ENCODE results near the gene KNCN. TPM values are rescaled to one million over a fixed set of nuclear protein-coding genes. Genes with fewer than 3 reads are reported as not detected.

KNCN gene
- total RNA-seq, 1 donor from 2014 or later = not detected

DNA sequence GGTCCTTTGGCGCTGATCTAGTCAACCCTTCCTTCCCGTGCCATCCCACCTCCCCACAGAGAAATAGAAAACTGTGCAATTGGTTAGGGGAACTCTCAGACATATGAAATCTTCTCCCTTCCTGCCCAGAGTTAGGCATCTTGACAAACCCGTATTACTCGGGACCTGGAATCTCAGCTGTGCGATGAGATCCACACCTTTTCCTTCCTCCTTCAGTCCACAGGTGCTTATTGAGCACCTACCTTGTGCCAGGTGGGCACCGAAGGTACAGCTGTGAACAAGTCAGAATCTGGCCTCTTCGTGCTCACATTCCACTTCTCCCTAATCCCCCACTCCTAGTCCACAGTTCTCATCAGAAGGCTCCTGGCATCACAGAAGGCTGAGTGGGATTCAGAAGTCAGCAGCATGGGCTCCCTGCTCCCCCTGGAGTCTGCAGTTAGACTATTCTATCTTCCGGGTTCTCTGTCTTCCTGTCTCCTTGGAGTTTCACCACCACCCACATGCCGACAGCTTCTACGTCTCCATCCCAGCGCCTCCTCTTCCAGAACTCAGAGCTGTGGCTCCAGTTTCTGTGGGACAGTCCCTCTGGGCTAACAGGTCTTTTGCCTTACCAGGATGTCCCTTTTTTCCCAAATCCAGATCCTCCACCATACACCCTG lies 23.0 kb downstream of the KNCN start:
- no peak for ATAC-seq
- no peak for DNase-seq
- intact Hi-C loops (cut with micrococcal nuclease) = loop anchor here (5.0 kb wide), 2 partner anchors 81 to 121 kb away; no protein-coding TSS in a partner anchor

DNA sequence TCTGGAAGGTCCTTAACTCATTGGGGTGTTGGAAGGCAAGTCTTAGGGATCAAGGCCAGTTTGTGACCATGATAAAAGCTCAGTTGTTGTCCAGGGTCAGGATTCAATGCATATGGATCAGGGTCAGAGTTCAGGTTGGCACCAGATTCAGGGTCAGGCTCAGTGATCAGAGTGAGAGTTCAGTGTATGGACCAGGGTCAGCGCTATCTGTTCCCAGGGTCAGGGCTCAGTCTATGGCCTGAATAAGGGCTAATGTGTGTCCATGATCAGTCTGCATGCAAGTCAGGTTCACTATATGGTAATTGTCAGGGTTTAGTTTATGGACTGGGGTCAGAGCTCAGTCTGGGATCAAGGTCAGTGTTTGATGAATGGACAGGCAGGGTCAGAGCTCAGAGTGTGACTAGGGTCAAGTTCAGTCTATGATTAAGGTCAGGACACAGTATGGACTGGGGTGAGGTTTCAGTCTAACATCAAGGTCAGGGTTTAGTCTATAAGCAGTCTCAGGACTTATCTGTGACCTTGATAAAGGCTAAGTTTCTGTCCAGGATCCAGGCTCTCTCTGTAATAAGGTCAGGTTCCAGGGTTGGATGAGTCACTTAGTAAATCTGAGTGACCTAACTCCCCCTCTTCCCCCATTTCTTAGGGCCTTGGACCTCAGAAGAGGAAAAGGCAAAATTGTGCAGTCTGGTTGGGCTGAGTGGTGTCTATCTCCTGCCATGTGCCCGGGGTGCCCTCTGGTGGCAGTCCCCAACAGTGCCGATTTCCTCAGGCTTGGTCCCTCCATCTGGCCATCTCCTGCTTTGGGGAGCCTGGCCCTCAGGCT lies 23.8 kb downstream of the KNCN start:
- intact Hi-C loops (cut with micrococcal nuclease) = loop anchor here (5.0 kb wide), 2 partner anchors 80 to 120 kb away; no protein-coding TSS in a partner anchor
- peak; percentile 83 for ATAC-seq
- DNase-seq = peak; percentile 90

DNA sequence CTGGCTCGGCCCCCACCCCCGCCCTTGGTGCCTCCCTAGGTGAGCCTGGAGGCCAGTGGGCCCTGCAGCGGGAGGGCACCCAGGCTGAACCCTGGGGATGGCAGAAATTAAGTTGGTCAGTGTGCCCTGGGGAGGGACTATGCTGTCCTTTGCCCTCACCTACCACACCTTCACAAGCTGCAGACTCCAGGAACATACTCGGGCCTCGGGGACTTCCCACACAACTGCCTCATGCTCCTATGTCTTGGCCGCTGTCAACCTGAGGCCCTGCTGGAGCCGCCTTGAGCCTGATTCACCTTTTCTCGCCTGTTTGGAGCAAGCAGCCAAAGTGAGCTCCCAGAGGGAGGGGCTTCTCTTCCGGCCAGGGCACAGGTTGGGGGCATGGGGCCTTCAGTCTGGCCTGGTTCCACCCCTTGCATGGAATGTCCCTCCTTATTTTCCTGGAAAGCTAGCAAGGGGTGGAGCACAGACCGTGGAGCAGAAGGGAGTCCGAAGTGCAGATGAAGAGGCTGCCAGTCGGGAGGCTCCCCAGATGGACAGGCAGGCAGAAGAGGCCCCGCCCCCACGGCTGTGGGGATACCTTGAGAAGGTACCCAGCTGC lies 24.7 kb downstream of the KNCN start:
- DNase-seq (no peak), ATAC-seq (no peak)
- intact Hi-C loops (cut with micrococcal nuclease) = loop anchor here (5.0 kb wide), 2 partner anchors 79 to 119 kb away; no protein-coding TSS in a partner anchor

DNA sequence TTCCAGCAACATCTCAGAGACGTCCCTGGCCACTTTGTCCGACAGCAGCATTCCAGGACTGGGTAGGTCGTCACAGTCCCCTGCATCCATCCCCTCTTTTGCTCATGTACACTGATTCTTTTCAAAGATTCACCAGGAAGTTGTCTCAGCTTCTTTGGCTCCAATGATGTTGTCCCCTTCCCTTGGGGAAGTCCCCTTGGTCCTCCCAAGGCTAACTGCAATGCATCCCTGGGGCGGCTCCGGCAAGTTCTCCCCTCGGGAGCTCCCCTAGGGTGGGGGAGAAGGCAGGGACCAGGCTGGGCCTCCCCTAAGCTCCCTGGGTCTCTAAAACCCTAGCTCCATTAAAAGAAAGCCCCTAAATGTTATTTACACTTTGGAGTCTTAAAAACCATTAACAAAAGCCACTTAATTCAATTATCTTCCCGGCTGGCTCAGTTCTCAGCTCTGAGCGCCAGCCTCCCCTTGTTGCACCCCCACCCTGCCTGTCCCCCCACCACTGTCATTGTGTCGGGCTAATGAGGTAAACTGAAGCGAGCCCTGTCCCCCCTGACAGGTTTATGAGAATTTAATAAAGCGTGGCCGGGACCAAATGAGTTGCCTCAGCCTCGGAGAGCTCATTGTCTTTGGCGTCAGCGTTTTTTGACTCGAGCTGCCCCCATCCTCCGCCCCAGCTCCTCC lies 25.3 kb downstream of the KNCN start:
- DNase-seq = no peak
- intact Hi-C loops (cut with micrococcal nuclease) = loop anchor here (5.0 kb wide), 2 partner anchors 79 to 119 kb away; no protein-coding TSS in a partner anchor
- ATAC-seq = no peak

DNA sequence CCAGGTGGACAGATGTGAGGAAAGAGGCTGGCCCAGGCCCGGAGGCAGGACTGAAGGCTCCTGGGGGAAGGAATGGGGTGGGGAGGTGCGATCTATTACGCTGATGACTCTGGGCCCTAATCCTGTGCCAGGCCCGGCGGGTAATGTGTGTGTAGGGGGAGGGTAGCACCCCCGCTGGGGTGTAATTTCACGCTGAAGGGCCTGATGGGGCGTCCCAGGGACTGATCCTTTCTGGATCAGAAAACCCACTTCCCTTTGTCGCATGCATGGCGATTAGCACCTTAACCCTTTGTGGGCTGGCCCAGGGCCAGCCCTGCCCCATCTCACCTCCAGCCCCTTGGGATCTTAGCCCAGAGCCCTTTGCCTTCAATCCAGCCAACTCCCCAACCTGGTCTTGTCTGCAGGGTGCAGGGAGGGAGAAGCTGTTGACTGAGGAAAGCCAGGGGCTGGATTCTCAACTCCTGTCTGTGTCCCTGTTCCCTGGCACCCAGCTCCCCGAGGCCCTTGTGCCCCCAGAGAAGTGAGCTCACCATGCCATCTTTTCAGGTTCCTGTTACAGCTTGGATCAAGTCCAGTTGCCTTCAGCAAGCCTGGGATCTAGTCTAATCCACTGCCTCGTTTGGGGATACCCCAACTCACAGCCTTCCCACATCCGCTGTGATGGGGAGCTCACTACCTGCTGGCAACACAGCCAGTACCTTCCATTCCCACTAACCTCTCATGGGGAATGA lies 26.0 kb downstream of the KNCN start:
- intact Hi-C loops (cut with micrococcal nuclease) = loop anchor here (5.0 kb wide), 2 partner anchors 78 to 118 kb away; no protein-coding TSS in a partner anchor
- ATAC-seq (no peak), DNase-seq (no peak)

DNA sequence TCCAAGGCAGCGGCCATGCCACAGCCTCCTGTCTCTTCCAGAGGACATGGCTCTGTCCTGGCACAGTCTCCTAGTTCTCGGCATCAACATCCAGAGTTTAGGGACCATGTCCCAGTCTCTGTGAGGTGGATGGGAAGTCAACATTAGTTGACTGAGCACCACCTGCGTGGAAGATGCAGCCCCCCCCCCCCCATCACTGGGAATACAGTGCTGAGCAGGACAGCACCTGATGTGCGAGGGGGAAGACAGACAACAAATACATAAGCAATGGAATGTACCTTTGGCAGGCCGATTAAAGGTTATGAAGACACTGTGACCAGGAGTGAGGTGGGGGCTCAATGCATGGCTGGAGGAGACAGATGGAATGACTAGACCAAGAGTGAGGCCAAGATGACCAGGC lies 26.6 kb downstream of the KNCN start:
- intact Hi-C loops (cut with micrococcal nuclease) = loop anchor here (5.0 kb wide), 2 partner anchors 78 to 118 kb away; no protein-coding TSS in a partner anchor

DNA sequence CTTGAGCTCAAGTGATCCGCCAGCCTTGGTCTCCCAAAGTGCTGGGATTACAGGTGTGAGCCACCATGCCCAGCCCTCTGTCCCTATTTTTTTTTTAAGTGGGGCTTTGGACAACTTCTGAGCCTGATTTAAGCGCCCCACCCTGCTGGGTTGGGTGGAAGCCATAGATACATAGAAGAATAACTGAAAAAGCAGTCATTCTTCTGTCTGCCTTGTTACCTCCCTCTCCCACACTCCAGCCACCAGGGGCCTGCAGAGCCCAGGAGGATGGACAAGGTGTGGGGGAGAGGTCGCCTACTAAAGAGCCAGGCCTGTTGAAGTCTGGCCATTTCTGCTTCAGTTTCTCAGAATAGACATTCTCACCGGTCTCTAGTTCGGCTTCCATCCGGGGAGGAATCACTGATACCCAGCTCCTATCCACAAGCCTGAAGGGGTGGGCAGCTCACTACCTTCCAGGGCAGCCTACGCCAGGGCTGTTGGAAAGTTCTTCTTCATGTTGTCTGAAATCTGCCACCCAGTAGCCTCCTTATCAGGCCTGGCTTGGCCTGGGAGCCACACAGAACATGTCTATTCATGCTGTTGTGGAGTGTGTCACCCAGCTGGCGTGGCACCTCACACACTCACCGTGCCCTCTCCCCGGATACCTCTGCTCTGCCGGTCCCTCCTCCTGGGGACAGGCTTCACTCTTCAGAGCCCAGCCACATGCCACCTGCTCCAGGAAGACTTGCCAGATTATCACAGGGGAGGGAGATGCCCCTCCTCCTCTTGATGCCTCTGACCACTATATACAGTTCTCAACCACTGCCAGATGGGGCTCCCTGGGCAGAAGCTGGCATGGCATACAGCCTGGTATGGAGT lies 27.7 kb downstream of the KNCN start:
- no peak for DNase-seq
- peak; percentile 16 for ATAC-seq
- intact Hi-C loops (cut with micrococcal nuclease) = no loop called here

More for the DNA sequence above, 26.6 kb downstream of the KNCN start:
- ATAC-seq = no peak
- no peak for DNase-seq

DNA sequence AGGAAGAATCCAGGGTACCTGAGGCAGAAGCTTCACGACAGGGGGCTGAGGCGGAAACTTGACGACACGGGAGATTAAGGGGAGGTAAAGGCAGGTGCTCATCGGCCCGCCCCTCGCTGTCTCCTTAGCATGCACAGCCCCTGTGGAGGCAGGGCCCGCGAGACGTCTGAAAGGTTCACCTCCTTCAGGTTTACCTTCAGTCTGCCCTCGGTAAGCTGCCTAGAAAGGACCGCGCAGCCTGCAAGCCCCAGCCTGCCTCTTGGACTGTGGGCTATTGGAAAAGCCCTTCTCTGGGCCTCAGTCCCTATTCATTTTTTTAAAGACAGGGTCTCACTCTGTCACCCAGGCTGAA lies 28.5 kb downstream of the KNCN start:
- intact Hi-C loops (cut with micrococcal nuclease) = no loop called here
- DNase-seq (no peak), ATAC-seq (no peak)

DNA sequence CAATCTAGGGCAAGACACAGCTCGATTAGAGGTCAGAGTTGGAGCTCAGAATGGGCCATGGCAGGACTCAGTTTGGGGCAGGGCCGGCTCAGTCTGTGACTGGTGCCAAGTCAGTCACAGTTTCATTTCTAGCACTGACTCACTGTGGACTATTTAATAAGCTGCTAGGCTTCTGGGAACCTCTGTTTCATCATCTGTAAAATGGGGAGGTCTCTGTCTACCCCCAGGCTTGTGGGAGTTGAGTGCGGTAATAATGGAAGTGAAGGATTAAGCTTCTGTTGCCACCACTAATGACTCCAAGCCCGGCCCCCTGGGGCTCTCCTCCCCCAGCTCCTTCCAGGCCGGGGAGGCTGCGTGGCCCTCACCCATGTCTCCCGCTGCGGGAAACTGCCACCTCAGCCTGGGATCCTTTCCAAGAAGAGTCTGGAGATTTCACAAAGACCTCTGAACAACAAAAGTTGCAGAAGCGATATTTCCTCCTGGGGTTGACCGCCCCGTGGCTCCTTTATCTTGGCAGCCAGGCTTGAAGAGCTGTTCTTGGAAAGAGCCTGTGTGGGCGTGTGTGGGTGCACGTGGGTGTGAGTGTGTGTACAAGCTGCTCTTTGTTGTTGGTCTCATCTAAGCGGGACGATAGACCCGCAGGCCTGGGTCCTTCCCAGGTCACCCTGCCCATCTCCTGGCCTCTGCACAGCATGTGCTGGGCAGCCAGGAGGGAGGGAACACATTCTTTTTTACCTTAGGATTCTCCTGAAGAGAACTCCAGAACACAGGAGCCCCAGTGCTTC lies 29.1 kb downstream of the KNCN start:
- ATAC-seq (peak; percentile 42), DNase-seq (no peak)
- intact Hi-C loops (cut with micrococcal nuclease) = no loop called here

DNA sequence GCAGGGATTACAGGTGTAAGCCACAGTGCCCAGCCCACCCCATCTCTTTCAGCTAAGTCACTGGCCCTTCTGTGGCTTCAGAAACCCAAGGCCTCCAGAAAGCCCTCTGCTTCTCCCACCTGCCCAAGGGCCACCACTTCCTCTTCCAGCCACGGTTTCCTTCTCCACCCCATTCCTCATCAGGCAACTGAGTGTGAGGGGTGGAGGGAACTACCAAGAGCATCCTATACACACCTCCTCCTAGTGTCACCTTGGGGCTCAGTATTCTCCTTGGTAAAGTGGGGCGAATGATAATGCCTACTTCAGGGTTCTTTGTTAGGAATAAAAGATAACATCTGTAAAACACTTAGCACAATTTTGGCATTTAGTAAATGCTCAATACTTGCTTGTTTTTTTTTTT lies 30.0 kb downstream of the KNCN start:
- no peak for ATAC-seq
- DNase-seq = no peak
- intact Hi-C loops (cut with micrococcal nuclease) = no loop called here

DNA sequence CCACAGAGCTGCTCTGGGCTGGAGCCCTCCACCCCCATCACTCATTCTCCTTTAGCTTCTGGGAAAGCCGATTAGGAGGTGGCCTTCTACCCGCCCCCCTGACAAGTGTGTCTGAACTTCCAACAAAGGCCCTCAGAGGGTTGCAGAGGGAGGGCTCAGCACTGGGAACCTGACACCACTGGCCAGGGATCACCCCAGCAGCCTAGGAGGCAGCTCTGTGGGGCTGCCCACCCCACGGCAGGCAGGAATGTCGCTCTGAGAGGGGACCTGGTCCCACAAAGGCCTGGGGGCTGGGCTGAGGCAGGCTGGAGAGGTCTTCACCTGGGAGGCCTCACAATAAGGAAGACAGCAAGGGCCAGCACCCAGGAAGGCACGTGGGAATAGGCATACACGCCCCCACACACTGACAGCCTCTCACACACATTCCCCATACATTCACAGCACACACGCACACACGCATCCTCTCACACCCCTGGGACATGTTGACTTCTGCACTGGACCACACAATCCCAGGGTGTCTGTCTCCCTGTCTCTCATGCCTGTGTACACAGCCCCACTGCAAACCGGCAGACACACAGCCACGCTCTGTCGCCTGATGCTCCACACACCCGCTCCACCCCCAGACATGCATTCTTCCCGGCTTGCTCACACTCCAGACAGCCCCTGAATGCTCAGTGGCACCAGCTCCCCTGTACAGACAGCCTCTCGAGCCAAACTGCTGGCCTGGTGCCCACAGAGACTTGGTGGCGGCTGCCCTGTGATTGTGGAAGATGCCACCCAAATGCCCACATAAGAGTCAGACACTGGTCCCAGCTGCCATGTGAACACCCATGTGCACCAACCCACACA lies 31.2 kb downstream of the KNCN start:
- DNase-seq = no peak
- ATAC-seq = no peak
- intact Hi-C loops (cut with micrococcal nuclease) = no loop called here

DNA sequence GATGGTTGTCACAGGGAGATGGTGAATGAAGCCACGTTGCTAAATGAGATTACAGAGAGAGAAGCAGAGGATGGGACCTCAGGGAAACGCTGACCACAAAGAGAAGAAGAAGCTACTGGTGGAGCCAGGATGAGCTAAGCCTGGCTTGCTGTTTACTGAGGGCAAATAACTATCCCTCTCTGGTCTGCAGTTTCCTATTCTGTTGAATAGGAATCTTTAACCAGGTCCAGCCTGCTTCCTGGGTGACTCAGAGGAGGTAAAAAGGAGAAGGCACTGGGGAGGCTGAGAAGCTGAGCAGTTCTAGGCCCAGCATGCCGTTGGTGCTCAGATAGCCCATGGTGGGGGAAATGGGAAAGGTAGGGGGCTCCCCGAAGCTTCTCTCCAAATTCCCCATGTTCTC lies 32.2 kb downstream of the KNCN start:
- DNase-seq (no peak), ATAC-seq (no peak)
- intact Hi-C loops (cut with micrococcal nuclease) = no loop called here

DNA sequence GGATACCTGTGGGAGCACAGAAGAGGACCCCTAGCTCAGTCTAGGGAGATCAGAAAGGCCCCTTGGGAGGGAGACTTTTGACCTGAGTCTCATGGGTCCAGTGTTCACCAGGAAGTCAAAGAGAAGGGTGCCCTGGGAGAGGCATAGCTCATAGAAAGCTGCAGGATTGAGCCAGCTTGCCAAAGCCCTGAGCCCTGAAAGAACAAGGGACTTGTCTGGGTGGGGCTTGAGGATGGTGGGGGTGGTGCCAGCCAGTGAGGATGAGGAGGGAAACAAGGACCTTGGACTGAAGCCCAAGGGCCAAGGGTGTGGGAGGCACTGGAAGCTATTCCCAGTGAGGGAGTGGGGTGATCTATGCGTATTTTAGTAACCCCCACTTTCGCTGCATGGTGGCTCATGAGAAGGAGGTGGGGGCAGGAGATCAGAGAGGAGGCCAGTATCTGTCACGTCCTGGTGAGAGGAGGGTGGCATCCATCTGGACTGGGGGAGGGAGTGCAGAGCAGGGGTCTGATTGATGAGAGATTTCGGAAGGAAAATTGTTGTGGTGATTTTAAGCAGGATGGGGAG lies 33.4 kb downstream of the KNCN start:
- intact Hi-C loops (cut with micrococcal nuclease) = no loop called here
- no peak for DNase-seq
- ATAC-seq = no peak

DNA sequence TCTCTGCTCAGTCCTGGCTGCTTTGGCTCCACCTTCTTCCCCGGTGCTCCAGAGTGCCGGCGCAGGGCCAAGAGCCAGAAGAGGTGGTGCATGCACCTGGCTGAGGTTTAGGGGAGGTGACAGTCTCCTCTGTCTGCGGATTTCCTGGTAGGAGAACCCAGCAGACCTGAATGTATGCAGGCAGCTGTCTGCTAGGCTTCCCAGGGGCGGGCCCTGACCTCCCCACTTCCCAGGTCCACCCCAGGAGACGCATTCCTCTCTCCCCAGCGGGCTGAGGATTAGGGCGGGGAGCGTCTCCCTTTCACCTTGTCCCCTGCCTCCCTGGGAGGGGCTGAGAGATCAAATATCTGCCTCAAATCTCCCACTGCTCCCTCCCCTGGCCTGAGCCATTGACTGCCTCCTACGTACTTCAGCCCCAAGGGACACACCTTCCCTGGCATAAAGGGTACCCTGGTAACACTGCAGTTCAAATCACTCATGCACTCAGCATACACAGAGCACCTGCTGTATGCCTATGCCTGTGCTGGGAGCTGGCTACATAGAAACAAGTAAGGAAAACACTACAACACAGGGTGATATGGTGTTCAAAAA lies 34.3 kb downstream of the KNCN start:
- ATAC-seq (no peak), DNase-seq (no peak)
- intact Hi-C loops (cut with micrococcal nuclease) = no loop called here

DNA sequence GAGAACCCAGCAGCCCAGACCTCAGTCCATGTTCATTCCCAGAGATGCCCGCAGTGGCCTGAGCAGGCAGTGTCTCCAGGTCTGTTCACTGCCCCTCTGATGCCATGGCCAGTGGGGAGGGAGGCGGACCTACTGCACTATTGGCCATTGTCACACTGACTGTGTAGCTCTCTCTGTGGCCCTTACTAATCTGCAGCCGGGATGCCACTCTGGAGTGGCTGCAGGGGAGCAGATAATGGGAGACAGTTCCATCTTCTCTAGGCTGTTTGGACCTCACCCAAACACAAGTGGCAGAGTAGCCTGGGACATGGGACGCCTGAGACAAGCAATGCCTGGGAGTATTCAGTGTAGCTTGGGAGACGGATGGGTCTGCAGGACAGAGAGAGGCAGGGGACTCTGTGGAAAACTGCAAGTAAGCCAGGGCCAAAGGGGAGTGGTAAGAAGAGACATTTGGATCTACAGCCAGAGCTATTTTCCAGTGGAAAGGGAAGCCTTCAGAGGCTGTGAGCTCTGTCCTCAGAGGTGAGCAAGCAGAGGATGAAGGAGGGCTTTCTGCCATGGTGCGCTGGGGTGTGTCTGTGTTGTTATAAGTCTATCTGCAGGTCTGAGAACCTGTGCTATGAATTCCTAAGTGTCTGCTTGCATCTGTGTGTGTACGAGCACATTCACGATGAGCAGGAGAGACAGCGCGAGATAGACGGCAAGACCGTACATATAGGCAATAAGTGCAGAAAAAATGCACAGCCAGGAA lies 35.1 kb downstream of the KNCN start:
- DNase-seq (no peak), ATAC-seq (no peak)
- intact Hi-C loops (cut with micrococcal nuclease) = no loop called here
